ENCODE data around the gene HSF5.

HSF5 gene

DNA sequence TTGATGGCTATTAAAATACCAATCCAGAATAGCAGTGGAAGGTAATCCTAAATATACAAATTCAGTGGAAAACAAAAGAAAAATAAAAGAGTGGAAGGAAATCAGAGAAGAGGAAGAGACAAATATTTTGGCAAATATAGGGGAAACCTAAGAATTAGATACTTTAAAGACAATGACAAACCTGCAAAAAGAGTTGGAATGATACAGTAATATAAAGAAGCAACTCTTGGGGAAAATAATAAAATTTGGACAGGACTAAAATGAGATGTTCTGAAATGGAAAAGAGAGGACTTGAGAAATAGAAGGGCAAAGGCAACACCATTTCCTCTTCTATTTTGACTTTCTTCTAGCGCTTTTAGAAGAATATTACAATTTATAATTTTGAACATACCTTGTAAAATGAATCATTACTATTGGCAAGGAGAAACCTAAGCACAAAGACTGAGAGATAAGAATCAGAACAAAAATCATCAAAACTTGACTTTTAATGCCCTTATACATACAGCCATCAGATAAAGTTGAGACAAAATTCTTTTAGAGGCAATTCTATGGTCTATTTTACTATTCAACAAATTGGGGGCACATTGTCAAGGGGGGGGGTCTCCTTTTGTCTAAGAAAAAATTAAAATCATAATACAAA, 76.0 kb downstream of the HSF5 start:
- no peaks in the 10 kb centered on the region for H3K9me3 ChIP-seq (ENCODE audit: low read depth, low read length)
- H3K27ac ChIP-seq, result no peak overlapping the region
- no peak overlapping the region for H3K4me3 ChIP-seq
- no peaks in the 10 kb centered on the region for H3K36me3 ChIP-seq (ENCODE audit: insufficient read depth, low read length)
- no peak overlapping the region for H3K9ac ChIP-seq (ENCODE audit: insufficient read length)
- no peak for DNase-seq (ENCODE audit: low read depth, low spot score)
- TF ChIP-seq EZH2 (IDR thresholded peaks at IDR 0.05) (no peak), FOXP2 (optimal IDR thresholded peaks at IDR 0.05; ENCODE audit: control extremely low read depth, extremely low read length, insufficient read depth) (no peak), POLR2AphosphoS5 (IDR thresholded peaks at IDR 0.05; ENCODE audit: borderline replicate concordance, low read depth, low read length) (no peak)

DNA sequence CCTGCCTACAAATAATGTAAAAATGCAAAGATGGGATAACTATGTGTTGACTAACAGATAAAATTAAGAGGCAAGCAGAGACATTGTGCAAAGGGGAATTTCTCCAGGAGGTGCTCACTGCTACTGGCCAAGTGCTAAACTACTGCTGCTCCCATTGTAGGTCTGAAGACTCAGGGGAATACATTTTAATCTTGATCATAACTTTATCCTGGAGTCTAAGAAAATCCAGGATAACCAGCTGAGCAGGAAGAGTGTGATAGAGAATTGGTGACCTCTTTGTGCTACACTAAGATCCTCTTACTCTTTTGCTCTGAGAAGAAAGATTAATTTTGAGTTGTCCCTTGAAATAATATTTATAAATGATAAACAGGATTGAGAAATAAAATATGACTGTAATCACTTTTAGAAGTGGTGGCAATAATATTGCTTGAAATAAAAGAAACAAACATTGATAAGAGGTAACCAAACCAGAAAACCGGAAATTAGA, 76.8 kb downstream of the HSF5 start:
- no peak for TF ChIP-seq POLR2AphosphoS5 (IDR thresholded peaks at IDR 0.05; ENCODE audit: borderline replicate concordance, low read depth, low read length)
- TF ChIP-seq EZH2 (IDR thresholded peaks at IDR 0.05), result no peak
- no peak for TF ChIP-seq FOXP2 (optimal IDR thresholded peaks at IDR 0.05; ENCODE audit: control extremely low read depth, extremely low read length, insufficient read depth)
- no peak overlapping the region for H3K27ac ChIP-seq

DNA sequence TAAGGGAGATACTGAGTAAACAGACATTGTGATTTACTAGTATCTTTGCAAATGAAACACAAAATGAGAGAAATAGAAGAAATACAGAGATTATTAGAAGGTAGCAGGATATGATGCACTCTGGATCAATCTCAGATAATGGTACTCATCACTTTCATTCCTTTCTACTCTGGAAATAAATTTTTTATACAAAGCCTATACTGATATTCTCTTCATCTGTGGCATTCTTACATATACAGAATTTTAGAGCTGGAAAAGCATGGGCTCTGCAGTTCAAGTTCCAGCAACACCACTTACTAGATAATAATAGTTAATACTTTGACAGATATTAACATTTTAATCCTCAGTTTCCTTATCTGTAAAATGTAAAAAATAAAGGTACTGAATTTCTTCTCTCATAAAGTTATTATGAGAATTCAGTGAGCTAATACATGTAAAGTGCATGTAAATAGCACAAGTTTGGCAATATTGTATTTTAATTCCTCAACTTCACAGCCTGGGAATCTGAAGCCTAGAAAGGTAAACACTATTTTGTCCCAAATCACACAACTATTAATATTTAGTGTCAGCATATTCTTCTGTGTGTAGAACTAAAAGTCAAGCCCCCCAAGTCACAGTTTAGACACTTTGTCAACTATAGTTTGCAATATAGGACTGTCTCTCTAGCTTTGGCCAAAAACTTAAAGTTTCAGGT, 77.3 kb downstream of the HSF5 start:
- Histone ChIP-seq H3K9me3 (ENCODE audit: low read depth, low read length) (no peaks in the 10 kb centered on the region), H3K27ac (no peak overlapping the region), H3K9ac (ENCODE audit: insufficient read length) (no peak overlapping the region), H3K36me3 (ENCODE audit: insufficient read depth, low read length) (no peaks in the 10 kb centered on the region), H3K4me3 (no peak overlapping the region)
- DNase-seq (ENCODE audit: low read depth, low spot score), result no peak
- TF ChIP-seq POLR2AphosphoS5 (IDR thresholded peaks at IDR 0.05; ENCODE audit: borderline replicate concordance, low read depth, low read length), result no peak
- no peak for TF ChIP-seq FOXP2 (optimal IDR thresholded peaks at IDR 0.05; ENCODE audit: control extremely low read depth, extremely low read length, insufficient read depth)
- TF ChIP-seq EZH2 (IDR thresholded peaks at IDR 0.05), result no peak

More for the DNA sequence above, 76.8 kb downstream of the HSF5 start:
- Histone ChIP-seq H3K9ac (ENCODE audit: insufficient read length) (no peak overlapping the region), H3K9me3 (ENCODE audit: low read depth, low read length) (no peaks in the 10 kb centered on the region), H3K4me3 (no peak overlapping the region), H3K36me3 (ENCODE audit: insufficient read depth, low read length) (no peaks in the 10 kb centered on the region)
- no peak for DNase-seq (ENCODE audit: low read depth, low spot score)

DNA sequence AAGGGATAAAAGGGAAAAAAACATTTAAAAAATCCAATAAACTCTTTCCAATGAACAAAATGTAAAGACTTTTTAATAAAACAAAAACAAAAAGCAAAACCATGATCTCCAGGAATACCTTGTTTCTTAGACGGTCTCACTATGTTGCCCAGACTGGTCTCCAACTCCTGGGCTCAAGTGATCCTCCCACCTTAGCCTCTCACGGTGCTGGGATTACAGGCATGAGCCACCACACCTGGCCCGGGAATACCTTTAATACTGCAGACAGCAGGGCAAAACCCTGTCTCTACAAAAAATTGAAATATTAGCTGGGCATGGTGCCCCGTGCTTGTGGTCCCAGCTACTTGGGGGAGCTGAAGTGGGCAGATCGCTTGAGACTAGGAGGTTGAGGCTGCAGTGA, 78.8 kb downstream of the HSF5 start:
- DNase-seq (ENCODE audit: low read depth, low spot score), result no peak
- Histone ChIP-seq H3K27ac (no peak overlapping the region), H3K9ac (ENCODE audit: insufficient read length) (no peak overlapping the region), H3K4me3 (no peak overlapping the region), H3K36me3 (ENCODE audit: insufficient read depth, low read length) (no peaks in the 10 kb centered on the region), H3K9me3 (ENCODE audit: low read depth, low read length) (no peaks in the 10 kb centered on the region)
- TF ChIP-seq EZH2 (IDR thresholded peaks at IDR 0.05) (no peak), FOXP2 (optimal IDR thresholded peaks at IDR 0.05; ENCODE audit: control extremely low read depth, extremely low read length, insufficient read depth) (no peak), POLR2AphosphoS5 (IDR thresholded peaks at IDR 0.05; ENCODE audit: borderline replicate concordance, low read depth, low read length) (no peak)

DNA sequence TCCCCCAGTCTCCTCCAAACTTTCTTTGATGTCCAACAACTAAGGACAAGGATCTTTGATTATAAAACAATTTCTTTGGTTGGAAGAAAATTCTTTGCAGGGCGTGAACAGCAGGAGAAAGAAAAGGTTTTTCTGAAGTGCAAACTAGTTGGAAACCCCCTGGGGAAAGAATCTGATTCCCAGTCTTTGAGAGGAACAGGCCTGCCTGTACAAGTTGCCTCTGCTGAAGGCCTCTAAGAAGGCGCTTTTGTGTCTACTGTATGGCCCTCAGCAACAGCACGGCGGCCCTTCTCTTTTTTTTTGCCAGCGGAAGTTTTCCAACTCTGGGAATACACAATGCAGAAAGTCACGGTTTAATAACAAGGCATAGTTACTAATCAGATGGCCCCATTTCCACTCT, 84.9 kb downstream of the HSF5 start:
- no peak for DNase-seq (ENCODE audit: low read depth, low spot score)
- no peak for TF ChIP-seq POLR2AphosphoS5 (IDR thresholded peaks at IDR 0.05; ENCODE audit: borderline replicate concordance, low read depth, low read length)
- TF ChIP-seq FOXP2 (optimal IDR thresholded peaks at IDR 0.05; ENCODE audit: control extremely low read depth, extremely low read length, insufficient read depth), result no peak
- TF ChIP-seq EZH2 (IDR thresholded peaks at IDR 0.05), result no peak
- Histone ChIP-seq H3K36me3 (ENCODE audit: insufficient read depth, low read length) (no peaks in the 10 kb centered on the region), H3K9ac (ENCODE audit: insufficient read length) (no peak overlapping the region), H3K9me3 (ENCODE audit: low read depth, low read length) (no peaks in the 10 kb centered on the region), H3K27ac (no peak overlapping the region), H3K4me3 (no peak overlapping the region)

DNA sequence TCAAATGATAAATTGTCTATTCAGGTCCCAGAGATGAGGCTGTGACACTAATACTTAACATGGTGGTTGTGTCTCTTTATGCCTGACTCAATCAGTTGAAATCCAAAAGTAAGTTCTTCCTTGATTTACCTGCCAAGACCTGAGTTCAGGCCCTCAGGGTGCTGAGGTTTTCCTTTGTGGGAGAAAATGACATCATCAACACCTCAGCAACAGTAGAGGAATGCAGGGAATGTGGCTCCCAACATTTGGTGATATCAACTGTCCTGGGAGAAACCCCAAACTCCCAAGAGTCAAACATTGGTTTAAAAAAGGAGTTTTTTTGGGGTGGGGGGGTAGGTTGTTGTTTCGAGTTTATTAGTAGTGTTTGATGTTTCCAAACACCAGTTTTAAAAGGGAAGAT, 85.5 kb downstream of the HSF5 start:
- no peaks in the 10 kb centered on the region for H3K9me3 ChIP-seq (ENCODE audit: low read depth, low read length)
- no peak overlapping the region for H3K9ac ChIP-seq (ENCODE audit: insufficient read length)
- TF ChIP-seq FOXP2 (optimal IDR thresholded peaks at IDR 0.05; ENCODE audit: control extremely low read depth, extremely low read length, insufficient read depth), result no peak
- no peak for DNase-seq (ENCODE audit: low read depth, low spot score)
- no peak overlapping the region for H3K4me3 ChIP-seq
- no peak overlapping the region for H3K27ac ChIP-seq
- H3K36me3 ChIP-seq (ENCODE audit: insufficient read depth, low read length), result no peaks in the 10 kb centered on the region

DNA sequence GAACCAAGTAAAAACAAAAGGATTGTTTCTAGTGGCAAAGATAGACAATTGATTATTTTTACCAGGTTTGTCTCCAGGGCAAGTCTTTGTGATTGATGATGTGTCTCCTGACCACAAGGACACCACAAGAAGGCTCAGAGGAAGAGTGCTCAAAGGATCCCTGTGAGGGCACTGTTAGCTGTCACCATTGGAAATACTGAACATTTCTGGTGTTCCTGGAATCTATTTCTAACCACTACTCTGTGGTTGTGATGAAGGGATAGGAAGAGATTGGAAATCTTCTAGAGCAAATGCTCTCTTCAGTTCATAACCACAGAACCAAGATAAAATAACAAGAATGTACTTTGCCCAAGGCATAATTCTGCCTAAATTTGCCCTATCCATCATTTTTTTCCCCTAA, 86.2 kb downstream of the HSF5 start:
- H3K36me3 ChIP-seq (ENCODE audit: insufficient read depth, low read length), result no peaks in the 10 kb centered on the region
- no peak for DNase-seq (ENCODE audit: low read depth, low spot score)
- H3K9ac ChIP-seq (ENCODE audit: insufficient read length), result no peak overlapping the region
- no peaks in the 10 kb centered on the region for H3K9me3 ChIP-seq (ENCODE audit: low read depth, low read length)
- no peak overlapping the region for H3K27ac ChIP-seq
- TF ChIP-seq FOXP2 (optimal IDR thresholded peaks at IDR 0.05; ENCODE audit: control extremely low read depth, extremely low read length, insufficient read depth) (no peak), POLR2AphosphoS5 (IDR thresholded peaks at IDR 0.05; ENCODE audit: borderline replicate concordance, low read depth, low read length) (no peak), EZH2 (IDR thresholded peaks at IDR 0.05) (no peak)
- no peak overlapping the region for H3K4me3 ChIP-seq

DNA sequence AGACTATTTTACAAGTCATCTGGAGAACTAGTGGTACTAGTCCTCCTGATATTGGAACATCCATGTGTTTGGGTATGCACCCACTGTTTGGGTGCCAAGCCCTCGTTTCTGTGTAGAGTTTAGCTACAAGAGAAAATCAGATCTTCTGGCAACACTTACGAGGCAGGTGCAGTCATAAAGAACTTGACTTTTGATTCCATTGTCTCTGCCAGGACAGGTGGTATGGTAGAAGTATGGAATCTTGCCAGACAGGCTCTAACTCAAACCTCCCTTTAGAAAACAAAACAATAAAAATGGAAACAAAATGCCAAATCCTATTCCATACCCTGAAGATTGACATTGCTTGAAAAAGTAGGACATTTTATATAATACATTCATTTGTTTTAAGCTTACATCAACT, 86.9 kb downstream of the HSF5 start:
- no peak for TF ChIP-seq POLR2AphosphoS5 (IDR thresholded peaks at IDR 0.05; ENCODE audit: borderline replicate concordance, low read depth, low read length)
- TF ChIP-seq EZH2 (IDR thresholded peaks at IDR 0.05), result no peak
- no peak for TF ChIP-seq FOXP2 (optimal IDR thresholded peaks at IDR 0.05; ENCODE audit: control extremely low read depth, extremely low read length, insufficient read depth)
- H3K4me3 ChIP-seq, result no peak overlapping the region
- H3K9ac ChIP-seq (ENCODE audit: insufficient read length), result no peak overlapping the region
- H3K27ac ChIP-seq, result no peak overlapping the region
- no peaks in the 10 kb centered on the region for H3K36me3 ChIP-seq (ENCODE audit: insufficient read depth, low read length)
- H3K9me3 ChIP-seq (ENCODE audit: low read depth, low read length), result no peaks in the 10 kb centered on the region
- no peak for DNase-seq (ENCODE audit: low read depth, low spot score)

Data from SK-N-MC (cell line).